IMR-90 (cell line): ENCODE data around the gene PREP. TPM values are rescaled to one million over a fixed set of nuclear protein-coding genes. Genes with fewer than 3 reads are reported as not detected.

Experiments
- ATAC-seq: fragments of 200-7000 bp; cut with Tn5 transposase; 2 replicates; pipeline ENCODE4 v1.9.1; 2020; ENCODE audit warnings: low read depth, mild to moderate bottlenecking, moderate library complexity
- BruUV-seq: library from RNA; stranded (reverse); fragments of 400-500 nt; replicated peaks from 2 replicates; lab custom pipeline; 2021; lab: Mats Ljungman, UMichigan
- CTCF ChIA-PET: fragments of 300-600 bp; formaldehyde crosslinking; extraction: SDS; loops from one replicate; lab custom pipeline; 2021; ENCODE audit warnings: antibody characterized with exemption; lab: Yijun Ruan, JAX
- POLR2A ChIA-PET: fragments of 300-600 bp; sonication (Branson Sonifier 250); formaldehyde crosslinking; loops from one replicate; lab custom pipeline; 2022; ENCODE audit warnings: antibody characterized with exemption; ENCODE audit not compliant: unreplicated experiment; lab: Charles Lee
- DNase-seq: peaks from one replicate; pipeline ENCODE4 v3.0.0; 2013
- H2AFZ ChIP-seq: replicated peaks from 2 replicates; pipeline ENCODE3; 2013; ENCODE audit warnings: low read length, mild to moderate bottlenecking; ENCODE audit not compliant: poor library complexity
- H2AK5ac ChIP-seq: 2 replicates; pipeline ENCODE4 v1.6.1; 2013; ENCODE audit warnings: low read depth, low read length, inconsistent platforms
- H2AK9ac ChIP-seq: replicated peaks from 2 replicates; pipeline ENCODE3; 2013; ENCODE audit warnings: mild to moderate bottlenecking, low read depth, low read length, moderate library complexity; ENCODE audit not compliant: poor library complexity
- H2BK120ac ChIP-seq: 2 replicates; pipeline ENCODE4 v1.6.1; 2013; ENCODE audit warnings: low read depth, low read length, inconsistent platforms
- H2BK15ac ChIP-seq: 3 replicates; pipeline ENCODE4 v1.6.1; 2013; ENCODE audit warnings: low read depth, low read length, inconsistent platforms
- H2BK20ac ChIP-seq: 2 replicates; pipeline ENCODE4 v1.6.1; 2013; ENCODE audit warnings: low read depth, mild to moderate bottlenecking, inconsistent platforms, low read length, moderate library complexity
- H2BK5ac ChIP-seq: 2 replicates; pipeline ENCODE4 v1.6.1; 2013; ENCODE audit warnings: mild to moderate bottlenecking, low read depth, low read length, inconsistent platforms; ENCODE audit not compliant: poor library complexity, severe bottlenecking
- H3K14ac ChIP-seq: replicated peaks from 2 replicates; pipeline ENCODE4 v1.6.1; 2013; ENCODE audit warnings: low read depth, low read length, inconsistent platforms
- H3K18ac ChIP-seq: 2 replicates; pipeline ENCODE4 v1.6.1; 2013; ENCODE audit warnings: low read depth, low read length, control low read depth
- H3K23ac ChIP-seq: 2 replicates; pipeline ENCODE4 v1.6.1; 2013; ENCODE audit warnings: low read depth, low read length, inconsistent platforms
- H3K27ac ChIP-seq: 2 replicates; pipeline ENCODE4 v1.5.1; 2013; ENCODE audit warnings: mild to moderate bottlenecking, control low read depth, low read length; ENCODE audit not compliant: insufficient read depth
- H3K27me3 ChIP-seq: 2 replicates; pipeline ENCODE4 v1.6.1; 2013; ENCODE audit warnings: low read length; ENCODE audit not compliant: control insufficient read depth, insufficient read depth
- H3K36me3 ChIP-seq: 2 replicates; pipeline ENCODE4 v1.6.1; 2013; ENCODE audit warnings: low read length, mixed read lengths; ENCODE audit not compliant: control insufficient read depth, insufficient read depth
- H3K4ac ChIP-seq: 2 replicates; pipeline ENCODE4 v1.6.1; 2013; ENCODE audit warnings: low read depth, low read length, inconsistent platforms
- H3K4me1 ChIP-seq: 2 replicates; pipeline ENCODE4 v1.6.1; 2013; ENCODE audit warnings: low read length, mixed read lengths; ENCODE audit not compliant: control insufficient read depth, insufficient read depth
- H3K4me2 ChIP-seq: 2 replicates; pipeline ENCODE4 v1.6.1; 2013; ENCODE audit warnings: low read depth, mild to moderate bottlenecking, control low read depth, low read length, moderate library complexity
- H3K4me3 ChIP-seq: 2 replicates; pipeline ENCODE4 v1.5.1; 2013; ENCODE audit warnings: low read depth, mild to moderate bottlenecking, control low read depth, low read length, moderate library complexity; ENCODE audit not compliant: insufficient read depth
- H3K56ac ChIP-seq: 2 replicates; pipeline ENCODE4 v1.6.1; 2013; ENCODE audit warnings: low read length, inconsistent platforms; ENCODE audit not compliant: insufficient read depth; ENCODE audit errors: extremely low read depth
- H3K79me1 ChIP-seq, 2 experiments: 2 replicates each; pipeline ENCODE4 v1.6.1; 2013; ENCODE audit warnings: low read length in 2 of 2, inconsistent platforms in 1 of 2, low read depth in 1 of 2
- H3K9ac ChIP-seq: 2 replicates; pipeline ENCODE4 v1.6.1; 2013; ENCODE audit warnings: low read depth, low read length, control low read depth
- H3K9me1 ChIP-seq: 2 replicates; pipeline ENCODE4 v1.6.1; 2013; ENCODE audit warnings: low read length, inconsistent platforms; ENCODE audit not compliant: insufficient read depth
- H3K9me3 ChIP-seq: 2 replicates; pipeline ENCODE4 v1.6.1; 2013; ENCODE audit warnings: low read length; ENCODE audit not compliant: control insufficient read depth, insufficient read depth
- H4K20me1 ChIP-seq: 2 replicates; pipeline ENCODE4 v1.6.1; 2013; ENCODE audit warnings: low read length, inconsistent platforms; ENCODE audit not compliant: insufficient read depth
- H4K5ac ChIP-seq: 2 replicates; pipeline ENCODE4 v1.6.1; 2013; ENCODE audit warnings: mild to moderate bottlenecking, low read depth, low read length, control low read depth
- H4K8ac ChIP-seq, 2 experiments: 2 replicates each; pipeline ENCODE4 v1.6.1; 2013; ENCODE audit warnings: low read depth in 2 of 2, low read length in 2 of 2, control low read depth in 1 of 2, inconsistent platforms in 1 of 2
- H4K91ac ChIP-seq: 2 replicates; pipeline ENCODE4 v1.6.1; 2013; ENCODE audit warnings: low read depth, low read length, inconsistent platforms; ENCODE audit not compliant: insufficient read depth
- CHD1 ChIP-seq: IDR thresholded peaks from 2 replicates; pipeline ENCODE4 v1.6.1; 2012; ENCODE audit warnings: low read depth, low read length, improper control_type of control experiment
- FOS ChIP-seq: fragments of 150-350 bp; IDR thresholded peaks from 2 replicates; pipeline ENCODE4 v1.6.1; 2016; ENCODE audit warnings: low read depth, low read length
- MAFK ChIP-seq: IDR thresholded peaks from 2 replicates; pipeline ENCODE4 v1.6.1; 2012; ENCODE audit warnings: low read depth, low read length, improper control_type of control experiment
- RFX5 ChIP-seq: IDR thresholded peaks from 2 replicates; pipeline ENCODE4 v1.8.0; 2012; ENCODE audit warnings: low read depth, mild to moderate bottlenecking, low read length, moderate library complexity
- WGBS, 2 experiments: methylation state at CpG; one replicate each; pipeline versions ENCODE4 v1.1.5 to v1.1.7; 2013; ENCODE audit warnings: missing lambda C conversion rate in 2 of 2; ENCODE audit not compliant: insufficient read length in 1 of 2; ENCODE audit errors: extremely low coverage in 2 of 2; 5-methylcytosine and 5-hydroxymethylcytosine counted together
- dilution Hi-C: fragments of 300-500 bp; cut with HindIII; formaldehyde crosslinking; loops from one replicate; pipeline ENCODE4 v1.14.3; 2018; ENCODE audit warnings: low sequenced_read_pairs; ENCODE audit not compliant: unreplicated experiment
- in situ Hi-C: fragments of 300-500 bp; cut with MboI; formaldehyde crosslinking; loops from 3 replicates; pipeline ENCODE4 v1.14.3; 2019; ENCODE audit warnings: low sequenced_read_pairs, inconsistent platforms, mixed read lengths
- intact Hi-C: fragments of 100-400 bp; cut with micrococcal nuclease; formaldehyde crosslinking; loops from 2 replicates; pipeline ENCODE4 v1.10.0; 2022
- polyA plus RNA-seq, 3 experiments: library from polyadenylated mRNA; depleted of rRNA; stranded (reverse); fragments of >200 nt; gene quantifications; 2 replicates each; pipeline ENCODE4 v1.2.3, GENCODE V29; 2012; ENCODE audit warnings: low replicate concordance in 1 of 3
- total RNA-seq: library from RNA; depleted of rRNA; stranded (reverse); fragments of >200 nt; gene quantifications from 2 replicates; pipeline ENCODE4 v1.2.3, GENCODE V29; 2012

Gene PREP
- total and polyA plus RNA-seq, 2 of the 4 experiments (the other 2 are of a cell fraction): 21.0 to 25.7 TPM

GRCh38 chr6:105321728-105322127 lies 81.2 kb downstream of the PREP start:
- ATAC-seq (no peak), DNase-seq (no peak)
- H3K9me3 ChIP-seq: no peaks in the 10 kb centered on the region
- no peaks in the 10 kb centered on the region for H3K27me3 ChIP-seq
- H3K9ac ChIP-seq: no peak overlapping the region
- no peaks in the 10 kb centered on the region; the same call in 1 of the 2 replicates for H3K4me1 ChIP-seq
- H3K27ac ChIP-seq: no peak overlapping the region
- no peak overlapping the region for H2AK5ac ChIP-seq
- H4K20me1 ChIP-seq: peaks cover 3% of the 10 kb centered on the region; the same call in 1 of the 2 replicates
- H3K23ac ChIP-seq: no peak overlapping the region
- H2BK20ac ChIP-seq: no peak overlapping the region
- intact Hi-C loops (no loop called here), in situ Hi-C loops (no loop called here), dilution Hi-C loops (no loop called here)
- no peak overlapping the region for H2BK120ac ChIP-seq
- ChIA-PET CTCF (no interaction called here), POLR2A (no interaction called here)
- H3K4ac ChIP-seq: no peak overlapping the region
- no peak overlapping the region for H2BK15ac ChIP-seq
- peaks cover 15% of the 10 kb centered on the region for H3K36me3 ChIP-seq
- no peak overlapping the region for H4K8ac ChIP-seq
- no peak overlapping the region for H3K56ac ChIP-seq
- no peak overlapping the region for H4K91ac ChIP-seq
- H2AK9ac ChIP-seq: no peak overlapping the region
- H3K4me2 ChIP-seq: no peak overlapping the region
- no peak overlapping the region for H2AFZ ChIP-seq
- H4K5ac ChIP-seq: no peak overlapping the region
- H3K79me1 ChIP-seq: peaks cover 0 to 16% of the 10 kb centered on the region in 2 experiments; a peak in 3 of 4 replicates
- H3K18ac ChIP-seq: no peak overlapping the region
- H3K4me3 ChIP-seq: no peak overlapping the region
- no TSS peak for BruUV-seq
- H3K9me1 ChIP-seq: peaks cover 9% of the 10 kb centered on the region
- no peak overlapping the region for H2BK5ac ChIP-seq
- WGBS, 2 experiments: no CpG with 5 or more reads among the region's 2 CpGs
- TF ChIP-seq FOS (no peak), CHD1 (no peak), RFX5 (no peak), MAFK (no peak)
- H3K14ac ChIP-seq: no peak overlapping the region
